Retinal pigment epithelial cell (primary cell): ENCODE measurements around the gene DENND1B.

Experiments
- DNase-seq: peaks from one replicate; pipeline ENCODE4 v3.0.0-alpha.2; 2010; ENCODE audit warnings: low read depth
- H3K4me3 ChIP-seq: 2 replicates; pipeline ENCODE4 v1.5.1; 2011; ENCODE audit warnings: mild to moderate bottlenecking, low read length, control low read depth, moderate library complexity
- CTCF ChIP-seq: conservative IDR thresholded peaks from 2 replicates; pipeline ENCODE4 v1.5.1; 2011; ENCODE audit warnings: low read depth, low read length, control low read depth, inconsistent platforms

Gene DENND1B

GRCh38 chr1:197798492-197798891 lies 23.2 kb upstream of the DENND1B start:
- TF ChIP-seq CTCF = no peak
- H3K4me3 ChIP-seq = no peak overlapping the region
- no peak for DNase-seq

- no peak overlapping the region for H3K4me3 ChIP-seq
- DNase-seq = no peak
- no peak for TF ChIP-seq CTCF
Measured at GRCh38 chr1:197797010-197797409, 21.7 kb upstream of the DENND1B start.

GRCh38 chr1:197788741-197789739 lies 13.8 kb upstream of the DENND1B start:
- no peak for TF ChIP-seq CTCF
- DNase-seq = no peak
- no peak overlapping the region for H3K4me3 ChIP-seq

GRCh38 chr1:197787623-197788536 lies 12.6 kb upstream of the DENND1B start:
- no peak for TF ChIP-seq CTCF
- DNase-seq = no peak

GRCh38 chr1:197787056-197787455 lies 11.8 kb upstream of the DENND1B start:
- no peak for DNase-seq
- no peak for TF ChIP-seq CTCF

More at GRCh38 chr1:197787623-197788536, 12.6 kb upstream of the DENND1B start:
- H3K4me3 ChIP-seq = no peak overlapping the region

GRCh38 chr1:197786280-197786679 lies 11.0 kb upstream of the DENND1B start:
- no peak for DNase-seq
- no peak for TF ChIP-seq CTCF
- H3K4me3 ChIP-seq = no peak overlapping the region

More at GRCh38 chr1:197787056-197787455, 11.8 kb upstream of the DENND1B start:
- H3K4me3 ChIP-seq = no peak overlapping the region
